Renal cortical epithelial cell (primary cell): Measurements from ENCODE around the gene ATG4B. TPM values are rescaled to one million over a fixed set of nuclear protein-coding genes. Genes with fewer than 3 reads are reported as not detected.

Experiments used
- DNase-seq: peaks from one replicate; pipeline ENCODE4 v3.0.0-alpha.2; 2011; ENCODE audit warnings: low read depth
- total RNA-seq: library from RNA; depleted of rRNA; stranded (reverse); fragments of >200 nt; gene quantifications from 2 replicates; pipeline ENCODE4 v1.2.3, GENCODE V29; 2014

The ATG4B gene
- total RNA-seq, 1 donor from 2014 or later, result 106 TPM

- no peak for DNase-seq
Observed at GRCh38 chr2:241690202-241690717, 52.8 kb downstream of the ATG4B start.

GRCh38 chr2:241692448-241692847 is 55.0 kb downstream of the ATG4B start:
- peak; percentile 77 for DNase-seq

GRCh38 chr2:241695651-241696050 is 58.2 kb downstream of the ATG4B start:
- no peak for DNase-seq

- peak; percentile 53 for DNase-seq
Observed at GRCh38 chr2:241701149-241701398, 63.6 kb downstream of the ATG4B start.

- peak; percentile 56 for DNase-seq
Observed at GRCh38 chr2:241701399-241702154, 64.1 kb downstream of the ATG4B start, which contains the start of gene ING5. TSS of gene ING5 (plus strand) at chr2:241702039. CDS start at chr2:241702066, 27 bp downstream.

GRCh38 chr2:241702155-241703031 is 64.9 kb downstream of the ATG4B start:
- DNase-seq, result peak; percentile 68

GRCh38 chr2:241703032-241703604 is 65.6 kb downstream of the ATG4B start:
- no peak for DNase-seq

- DNase-seq, result no peak
Observed at GRCh38 chr2:241706537-241706936, 69.0 kb downstream of the ATG4B start.

- no peak for DNase-seq
Observed at GRCh38 chr2:241708879-241709278, 71.4 kb downstream of the ATG4B start.

- no peak for DNase-seq
Observed at GRCh38 chr2:241719093-241719492, 81.6 kb downstream of the ATG4B start.

GRCh38 chr2:241720099-241720498 is 82.6 kb downstream of the ATG4B start:
- no peak for DNase-seq

- DNase-seq, result no peak
Observed at GRCh38 chr2:241720560-241720959, 83.1 kb downstream of the ATG4B start.

GRCh38 chr2:241721852-241722251 is 84.4 kb downstream of the ATG4B start:
- no peak for DNase-seq

GRCh38 chr2:241722896-241723454 is 85.5 kb downstream of the ATG4B start:
- no peak for DNase-seq

Other genes starting within 250 kb of the ATG4B start
- gene STK25, start 129.1 kb upstream of the ATG4B start, total RNA-seq, result 240 and 280 TPM in 2 replicates
- 57.0 and 61.0 TPM in 2 replicates for gene BOK, start 78.9 kb upstream of the ATG4B start, total RNA-seq
- 35.1 and 39.2 TPM in 2 replicates for gene THAP4, start 535 bp upstream of the ATG4B start, total RNA-seq
- 12.2 and 47.4 TPM in 2 replicates for gene DTYMK, start 49.1 kb downstream of the ATG4B start, total RNA-seq
- gene ING5, start 64.3 kb downstream of the ATG4B start, total RNA-seq, result 15.1 and 22.7 TPM in 2 replicates
- gene D2HGDH, start 96.9 kb downstream of the ATG4B start, total RNA-seq, result 12.5 and 22.4 TPM in 2 replicates
- gene GAL3ST2, start 139.1 kb downstream of the ATG4B start, total RNA-seq, result 0.17 and 0.70 TPM in 2 replicates
- 0.40 TPM in 1 of 2 replicates, not detected in the other for gene NEU4, start 171.5 kb downstream of the ATG4B start, total RNA-seq
- gene PDCD1, start 221.2 kb downstream of the ATG4B start, total RNA-seq, result 0.15 TPM in 1 of 2 replicates, not detected in the other
- gene RTP5, start 232.0 kb downstream of the ATG4B start, total RNA-seq, result not detected in 2 replicates